Stimulated activated CD4-positive, alpha-beta T cell treated with anti-CD3 and anti-CD28 coated beads, Interleukin-12 subunit alpha, Interleukin-12 subunit beta, amount 100 ng/mL, for 4 hours (primary cell): Measurements from ENCODE around the gene PGGHG.
A peak's percentile ranks its signal among the peaks of the same experiment; 100 is the strongest.
"Not testable (repeated sequence)": the region's sequence is repeated elsewhere in the genome, so short reads cannot be mapped to it uniquely, and the experiment has no call there.

Experiments
- DNase-seq: peaks from one replicate; pipeline ENCODE4 v3.0.0-alpha.2; 2020

Gene PGGHG

DNA sequence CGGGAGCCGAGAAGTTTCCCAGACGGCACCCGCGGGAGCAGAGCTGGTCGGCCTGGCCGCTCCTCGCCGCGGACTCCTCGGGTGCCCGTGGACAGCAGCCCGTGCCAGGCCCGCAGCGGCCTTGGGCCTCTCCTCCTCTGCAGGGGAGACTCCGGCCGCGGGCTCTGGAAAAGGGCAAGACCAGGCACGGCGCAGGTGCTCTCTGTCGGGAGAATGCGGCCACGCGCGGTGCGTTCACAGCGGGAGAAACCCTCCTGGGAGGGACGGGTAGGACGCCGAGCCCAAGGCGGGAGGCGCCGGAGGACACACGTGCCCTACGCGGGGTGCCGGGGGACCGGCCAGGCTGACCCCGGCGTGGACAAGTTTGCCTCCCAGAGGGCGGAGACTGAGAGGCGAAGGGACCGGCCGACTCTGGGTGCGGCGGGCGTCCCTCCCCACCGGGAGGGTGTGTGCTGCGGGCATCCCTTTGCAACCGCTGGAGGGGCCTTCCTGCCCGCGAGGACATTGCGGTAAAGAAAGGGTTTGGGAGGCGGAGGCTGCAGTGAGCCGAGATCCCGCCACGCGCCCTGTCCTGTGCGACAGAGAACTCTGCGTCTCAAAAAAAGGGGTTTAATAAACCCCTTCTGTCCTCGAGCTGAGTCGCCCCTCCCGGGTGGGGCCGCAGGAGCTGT, 27.2 kb downstream of the PGGHG start:
- no peak for DNase-seq

DNA sequence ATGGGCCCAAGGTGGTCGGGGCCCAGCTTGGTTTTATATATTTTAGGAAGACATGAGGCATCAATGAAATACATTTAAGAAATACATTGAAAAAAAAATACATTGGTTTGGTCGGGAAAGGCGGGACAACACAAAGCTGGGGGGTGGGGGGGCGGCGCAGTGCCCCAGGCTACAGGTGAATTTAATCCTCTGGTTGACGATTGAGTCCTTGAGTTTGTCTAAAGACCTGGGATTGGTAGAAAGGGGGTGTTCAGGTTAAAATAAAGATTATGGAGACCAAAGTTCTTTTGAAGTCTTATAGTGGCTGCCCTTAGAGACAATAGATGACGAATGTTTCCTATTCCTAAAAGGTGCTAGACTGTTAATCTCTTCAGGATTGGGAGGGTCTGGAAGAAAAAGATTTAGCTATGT, 28.0 kb downstream of the PGGHG start:
- DNase-seq = no peak

- not testable (repeated sequence) for DNase-seq
Measured at GRCh38 chr11:317668-318404, 28.9 kb downstream of the PGGHG start.

DNA sequence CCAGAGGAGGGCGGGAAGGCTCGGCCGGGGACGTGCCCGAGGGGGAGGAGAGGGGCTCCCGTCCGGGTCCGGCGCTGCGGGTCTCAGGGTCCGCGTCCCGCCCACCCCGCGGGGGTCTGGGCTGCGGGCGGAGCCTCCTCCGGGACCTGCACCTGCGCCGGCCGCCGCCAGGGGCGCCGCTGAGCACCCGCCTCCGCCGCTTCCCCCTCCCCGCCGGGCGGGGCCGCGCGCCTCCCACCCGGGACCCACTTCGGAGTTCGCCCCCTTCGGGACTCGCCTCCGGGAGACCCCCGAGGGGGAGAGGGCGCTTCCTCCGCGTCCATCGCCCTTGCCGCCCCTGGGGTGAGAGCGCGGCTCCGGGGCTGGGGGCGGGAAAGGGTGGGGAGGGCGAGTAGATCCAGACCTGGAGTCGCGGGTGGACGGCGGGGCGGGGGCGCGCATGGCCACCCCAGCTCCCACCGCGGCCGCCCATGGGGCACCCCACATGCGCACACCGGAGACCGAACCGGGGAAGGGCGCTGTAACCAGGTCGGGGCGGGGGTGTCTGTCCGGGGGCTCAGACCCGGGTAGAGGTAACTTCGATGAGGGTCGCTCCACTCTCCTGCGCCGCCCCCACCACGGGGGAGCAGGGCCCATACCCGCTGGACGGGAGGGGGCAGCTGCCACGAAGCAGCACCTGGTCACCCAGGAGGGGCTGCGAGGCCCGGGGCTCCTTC, 29.6 kb downstream of the PGGHG start:
- not testable (repeated sequence) for DNase-seq

DNA sequence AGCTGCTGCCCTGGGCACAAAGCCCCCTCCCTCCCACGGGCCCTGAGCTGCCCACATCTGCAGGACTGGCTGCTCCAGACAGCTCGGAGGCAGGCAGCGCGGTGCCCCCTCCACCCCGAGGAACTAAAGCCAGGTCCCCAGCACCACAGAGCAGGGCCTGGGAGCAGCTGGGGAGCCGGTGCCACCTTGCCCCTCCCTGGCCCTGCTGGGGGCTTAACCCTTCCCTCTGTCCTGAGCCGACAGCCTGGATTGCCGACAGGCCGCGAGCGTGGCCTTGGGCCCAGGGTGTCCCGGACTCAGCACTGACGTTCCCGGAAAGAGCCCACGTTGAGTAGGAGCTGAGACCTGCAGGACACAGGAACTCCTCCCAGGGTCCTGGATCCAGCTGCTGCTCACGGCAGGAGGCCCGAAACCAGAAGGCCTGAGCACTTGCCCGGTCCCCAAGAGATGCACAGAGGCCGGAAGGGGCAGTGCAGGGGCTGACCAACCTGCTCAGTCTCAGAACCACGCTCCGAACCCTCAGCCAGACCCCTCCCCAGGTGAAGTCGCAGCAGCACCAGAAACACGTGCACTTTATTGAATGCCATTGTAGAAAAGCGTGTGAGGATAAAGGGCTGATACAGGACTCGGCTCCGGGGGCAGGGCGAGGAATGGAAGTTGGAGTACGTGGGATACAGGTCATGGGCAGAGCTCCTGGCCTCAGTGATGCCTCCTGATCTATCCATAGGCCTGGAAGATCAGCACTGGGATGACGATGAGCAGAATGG, 30.4 kb downstream of the PGGHG start:
- DNase-seq = not testable (repeated sequence)

- not testable (repeated sequence) for DNase-seq
Measured at GRCh38 chr11:319888-320273, 31.0 kb downstream of the PGGHG start.

DNA sequence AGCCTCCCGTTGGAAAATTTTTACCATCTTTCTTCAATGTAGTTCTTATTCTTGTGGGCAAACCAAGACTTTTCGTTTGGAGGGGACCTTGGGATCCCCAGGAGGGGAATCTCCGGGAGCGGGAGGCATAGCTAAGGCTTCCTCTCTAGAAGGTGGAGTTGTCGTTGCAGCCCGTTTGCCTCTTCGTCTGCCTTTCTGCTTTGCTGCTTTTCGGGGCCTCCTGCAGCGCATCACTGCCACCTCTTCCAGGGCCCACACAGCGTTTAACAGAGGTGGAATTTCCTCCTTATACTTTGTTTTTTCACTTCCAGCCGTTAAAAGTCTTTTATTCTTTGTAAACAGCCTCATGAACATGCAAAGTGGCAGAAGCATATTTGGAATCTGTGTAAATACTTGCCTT, 35.2 kb downstream of the PGGHG start:
- no peak for DNase-seq

- DNase-seq = not testable (repeated sequence)
Measured at GRCh38 chr11:324593-325517, 35.9 kb downstream of the PGGHG start.

DNA sequence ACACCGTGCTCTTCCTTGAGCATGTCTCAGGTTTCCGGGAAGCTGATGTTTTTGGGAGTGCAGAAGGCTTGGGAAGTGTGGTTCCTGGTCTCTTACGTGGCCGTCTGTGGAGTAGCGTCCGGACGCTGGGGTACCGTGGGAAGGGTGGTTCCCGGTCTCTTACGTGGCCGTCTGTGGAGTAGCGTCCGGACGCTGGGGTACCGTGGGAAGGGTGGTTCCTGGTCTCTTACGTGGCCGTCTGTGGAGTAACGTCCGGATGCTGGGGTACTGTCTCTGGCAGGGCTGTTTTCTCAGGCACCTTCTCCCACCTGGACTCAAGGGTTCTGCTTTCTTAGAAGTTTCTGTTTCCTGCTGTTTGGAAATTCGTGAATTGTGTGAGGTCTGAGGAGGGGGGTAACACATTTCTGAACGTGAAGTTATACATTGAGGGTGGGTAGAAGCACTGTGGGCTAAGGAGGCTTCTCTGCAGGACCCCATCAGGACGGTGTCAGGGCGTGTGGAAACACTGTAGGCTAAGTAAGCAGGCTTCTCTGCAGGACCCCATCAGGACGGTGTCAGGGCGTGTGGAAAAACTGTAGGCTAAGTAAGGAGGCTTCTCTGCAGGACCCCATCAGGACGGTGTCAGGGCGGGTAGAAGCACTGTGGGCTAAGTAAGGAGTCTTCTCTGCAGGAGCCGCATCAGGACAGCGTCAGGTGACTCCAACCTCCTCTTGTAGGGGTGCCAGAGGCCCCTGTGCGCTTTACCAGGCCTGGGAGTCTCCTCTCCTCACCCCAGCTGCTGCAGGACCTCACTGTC, 37.1 kb downstream of the PGGHG start:
- no peak for DNase-seq

GRCh38 chr11:326592-326841, 37.6 kb downstream of the PGGHG start:
- no peak for DNase-seq

- DNase-seq = peak; percentile 48
Measured at GRCh38 chr11:326842-327580, 38.1 kb downstream of the PGGHG start.

GRCh38 chr11:327581-327923, 38.6 kb downstream of the PGGHG start:
- DNase-seq = no peak

GRCh38 chr11:328012-328411, 39.1 kb downstream of the PGGHG start:
- DNase-seq = no peak

- DNase-seq = not testable (repeated sequence)
Measured at GRCh38 chr11:328516-329100, 39.7 kb downstream of the PGGHG start.

GRCh38 chr11:329886-330253, 40.9 kb downstream of the PGGHG start:
- no peak for DNase-seq

GRCh38 chr11:330307-330693, 41.4 kb downstream of the PGGHG start:
- DNase-seq = no peak

- DNase-seq = no peak
Measured at GRCh38 chr11:330694-331357, 41.9 kb downstream of the PGGHG start.

DNA sequence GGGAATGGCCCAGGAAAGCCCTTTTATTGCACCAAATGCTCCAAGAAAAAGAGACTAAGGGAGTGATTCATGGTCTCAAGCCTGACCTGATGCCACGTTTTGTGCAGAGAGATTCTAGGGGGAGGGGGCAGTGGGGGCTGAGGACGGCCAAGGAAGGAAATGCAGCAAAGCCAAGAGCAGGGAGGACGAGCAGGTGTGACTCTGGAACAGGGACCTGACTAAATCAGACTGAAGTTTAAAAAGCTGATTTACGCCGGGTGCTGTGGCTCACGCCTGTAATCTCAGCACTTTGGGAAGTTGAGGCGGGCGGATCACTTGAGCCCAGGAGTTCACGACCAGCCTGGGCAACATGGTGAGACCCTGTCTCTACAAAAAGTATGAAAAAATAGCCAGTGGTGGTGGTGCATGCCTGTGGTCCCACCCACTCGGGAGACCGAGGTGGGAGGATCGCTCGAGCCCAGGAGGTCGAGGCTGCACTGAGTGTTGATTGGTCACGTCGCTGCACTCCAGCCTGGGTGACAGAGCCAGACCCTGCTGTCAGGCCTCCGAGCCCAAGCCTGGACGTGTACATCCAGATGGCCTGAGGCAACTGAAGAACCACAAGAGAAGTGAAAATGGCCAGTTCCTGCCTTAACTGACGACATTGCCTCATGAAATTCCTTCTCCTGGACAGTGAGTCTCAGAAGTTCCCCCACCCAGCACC, 42.6 kb downstream of the PGGHG start:
- no peak for DNase-seq
